ENCODE data around the gene PDE2A.

Gene PDE2A

GRCh38 chr11:72629266-72629665 lies 45.0 kb downstream of the PDE2A start:
- Histone ChIP-seq H3K9me3 (ENCODE audit: control insufficient read depth, low read length) (no peaks in the 10 kb centered on the region), H3K27ac (no peak overlapping the region), H3K36me3 (ENCODE audit: control insufficient read depth, insufficient read depth, low read length) (no peaks in the 10 kb centered on the region), H3K79me2 (no peaks in the 10 kb centered on the region), H3K4me2 (ENCODE audit: low read length) (no peak overlapping the region), H2AFZ (no peak overlapping the region), H3K27me3 (ENCODE audit: control insufficient read depth, insufficient read depth, low read length) (no peaks in the 10 kb centered on the region), H3K4me3 (ENCODE audit: low read depth, low read length) (no peak overlapping the region), H3K9ac (no peak overlapping the region), H3K4me1 (no peaks in the 10 kb centered on the region)
- no peak for TF ChIP-seq CTCF (IDR thresholded peaks at IDR 0.05)

GRCh38 chr11:72627594-72628281 lies 46.5 kb downstream of the PDE2A start:
- H3K9ac ChIP-seq: no peak overlapping the region
- H3K4me1 ChIP-seq: no peaks in the 10 kb centered on the region
- no peaks in the 10 kb centered on the region for H3K9me3 ChIP-seq (ENCODE audit: control insufficient read depth, low read length)
- H3K27ac ChIP-seq: no peak overlapping the region
- H2AFZ ChIP-seq: no peak overlapping the region
- H3K36me3 ChIP-seq (ENCODE audit: control insufficient read depth, insufficient read depth, low read length): no peaks in the 10 kb centered on the region
- no peaks in the 10 kb centered on the region for H3K27me3 ChIP-seq (ENCODE audit: control insufficient read depth, insufficient read depth, low read length)
- no peak overlapping the region for H3K4me3 ChIP-seq (ENCODE audit: low read depth, low read length)
- H3K4me2 ChIP-seq (ENCODE audit: low read length): no peak overlapping the region
- no peak for TF ChIP-seq CTCF (IDR thresholded peaks at IDR 0.05)
- H3K79me2 ChIP-seq: no peaks in the 10 kb centered on the region

GRCh38 chr11:72626414-72626936 lies 47.7 kb downstream of the PDE2A start:
- Histone ChIP-seq H3K4me3 (ENCODE audit: low read depth, low read length) (no peak overlapping the region), H3K36me3 (ENCODE audit: control insufficient read depth, insufficient read depth, low read length) (no peaks in the 10 kb centered on the region), H3K4me1 (no peaks in the 10 kb centered on the region), H3K27ac (peak overlapping the region; percentile 47), H3K9me3 (ENCODE audit: control insufficient read depth, low read length) (no peaks in the 10 kb centered on the region), H3K4me2 (ENCODE audit: low read length) (no peak overlapping the region), H3K27me3 (ENCODE audit: control insufficient read depth, insufficient read depth, low read length) (no peaks in the 10 kb centered on the region), H3K79me2 (no peaks in the 10 kb centered on the region), H2AFZ (no peak overlapping the region), H3K9ac (no peak overlapping the region)
- TF ChIP-seq CTCF (IDR thresholded peaks at IDR 0.05): no peak

- Histone ChIP-seq H3K4me3 (ENCODE audit: low read depth, low read length) (no peak overlapping the region), H3K4me2 (ENCODE audit: low read length) (no peak overlapping the region), H3K27me3 (ENCODE audit: control insufficient read depth, insufficient read depth, low read length) (no peaks in the 10 kb centered on the region), H3K27ac (peak overlapping the region; percentile 47), H3K9me3 (ENCODE audit: control insufficient read depth, low read length) (no peaks in the 10 kb centered on the region), H2AFZ (no peak overlapping the region), H3K9ac (no peak overlapping the region), H3K4me1 (no peaks in the 10 kb centered on the region), H3K36me3 (ENCODE audit: control insufficient read depth, insufficient read depth, low read length) (no peaks in the 10 kb centered on the region), H3K79me2 (no peaks in the 10 kb centered on the region)
- TF ChIP-seq CTCF (IDR thresholded peaks at IDR 0.05): no peak
These were observed 48.4 kb downstream of the PDE2A start for GRCh38 chr11:72625691-72626413.
